ENCODE measurements around the gene NEDD4L.

DNA sequence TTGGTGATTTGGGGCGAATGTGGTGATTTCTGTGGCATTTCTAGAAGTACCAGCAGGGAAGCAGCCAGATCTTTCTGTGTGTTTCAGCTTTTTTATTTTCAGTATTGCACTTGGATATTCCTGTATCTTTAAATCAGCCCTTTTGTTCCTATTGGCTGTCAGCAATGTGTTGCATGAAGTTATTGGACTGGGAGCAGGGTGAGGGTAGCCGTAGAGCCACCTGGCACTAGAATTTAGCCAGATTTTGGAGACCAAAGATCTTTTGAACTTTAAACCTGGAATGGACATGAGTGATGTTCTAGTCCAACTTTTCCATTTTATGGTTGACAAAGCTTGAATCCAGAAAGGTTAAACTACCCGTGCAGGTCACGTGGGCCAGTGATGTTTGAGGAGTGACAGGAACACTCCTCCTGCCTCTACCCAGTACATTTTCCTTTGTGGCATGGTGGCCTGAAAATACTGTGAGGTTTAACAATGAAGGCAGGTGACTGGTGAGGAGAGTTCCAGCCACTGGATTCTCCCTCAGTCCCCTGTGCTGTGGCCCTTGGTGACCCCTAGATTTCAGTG, 122.3 kb downstream of the NEDD4L start:
- TF ChIP-seq, protein P1, sequence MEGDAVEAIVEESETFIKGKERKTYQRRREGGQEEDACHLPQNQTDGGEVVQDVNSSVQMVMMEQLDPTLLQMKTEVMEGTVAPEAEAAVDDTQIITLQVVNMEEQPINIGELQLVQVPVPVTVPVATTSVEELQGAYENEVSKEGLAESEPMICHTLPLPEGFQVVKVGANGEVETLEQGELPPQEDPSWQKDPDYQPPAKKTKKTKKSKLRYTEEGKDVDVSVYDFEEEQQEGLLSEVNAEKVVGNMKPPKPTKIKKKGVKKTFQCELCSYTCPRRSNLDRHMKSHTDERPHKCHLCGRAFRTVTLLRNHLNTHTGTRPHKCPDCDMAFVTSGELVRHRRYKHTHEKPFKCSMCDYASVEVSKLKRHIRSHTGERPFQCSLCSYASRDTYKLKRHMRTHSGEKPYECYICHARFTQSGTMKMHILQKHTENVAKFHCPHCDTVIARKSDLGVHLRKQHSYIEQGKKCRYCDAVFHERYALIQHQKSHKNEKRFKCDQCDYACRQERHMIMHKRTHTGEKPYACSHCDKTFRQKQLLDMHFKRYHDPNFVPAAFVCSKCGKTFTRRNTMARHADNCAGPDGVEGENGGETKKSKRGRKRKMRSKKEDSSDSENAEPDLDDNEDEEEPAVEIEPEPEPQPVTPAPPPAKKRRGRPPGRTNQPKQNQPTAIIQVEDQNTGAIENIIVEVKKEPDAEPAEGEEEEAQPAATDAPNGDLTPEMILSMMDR (IDR thresholded peaks at IDR 0.05; ENCODE audit: insufficient read depth, low read depth, low read length), result no peak
- no peak for TF ChIP-seq EZH2 (IDR thresholded peaks at IDR 0.05; ENCODE audit: insufficient read depth, low read length)
